KMS-11 (cell line): ENCODE results near the gene WNT6.

Experiments
- H2AFZ ChIP-seq: fragments of 200-600 bp; sonication (generic); 2 replicates; pipeline ENCODE4 v1.6.1; 2016; ENCODE audit warnings: antibody characterized with exemption, mixed run types, low read depth
- H3K27ac ChIP-seq: fragments of 200-600 bp; sonication (generic); 2 replicates; pipeline ENCODE4 v1.6.1; 2016; ENCODE audit warnings: mild to moderate bottlenecking, mixed run types
- H3K27me3 ChIP-seq: fragments of 200-600 bp; sonication (generic); 2 replicates; pipeline ENCODE4 v1.6.1; 2017; ENCODE audit warnings: mild to moderate bottlenecking, low read depth, mixed run types, moderate library complexity; ENCODE audit not compliant: insufficient read depth
- H3K36me3 ChIP-seq: fragments of 200-600 bp; sonication (generic); 2 replicates; pipeline ENCODE4 v1.6.1; 2017; ENCODE audit warnings: mild to moderate bottlenecking, mixed run types; ENCODE audit not compliant: insufficient read depth
- H3K4me1 ChIP-seq: fragments of 200-600 bp; sonication (generic); 2 replicates; pipeline ENCODE4 v1.6.1; 2016; ENCODE audit warnings: mild to moderate bottlenecking, low read depth, mixed run types; ENCODE audit not compliant: poor library complexity, severe bottlenecking
- H3K4me2 ChIP-seq: fragments of 200-600 bp; sonication (generic); 2 replicates; pipeline ENCODE4 v1.7.0; 2016; ENCODE audit warnings: mild to moderate bottlenecking, mixed run types
- H3K4me3 ChIP-seq: fragments of 200-600 bp; sonication (generic); IDR thresholded peaks from 2 replicates; pipeline ENCODE4 v1.6.1; 2017; ENCODE audit warnings: low read depth, low read length, mixed read lengths; ENCODE audit not compliant: insufficient read depth
- H3K79me2 ChIP-seq: fragments of 200-600 bp; sonication (generic); 2 replicates; pipeline ENCODE4 v1.6.1; 2016; ENCODE audit warnings: low read depth, mixed run types; ENCODE audit not compliant: insufficient read depth
- H3K9ac ChIP-seq: fragments of 200-600 bp; sonication (generic); 2 replicates; pipeline ENCODE4 v1.6.1; 2016; ENCODE audit warnings: mild to moderate bottlenecking, mixed run types
- H4K20me1 ChIP-seq: fragments of 200-600 bp; sonication (generic); 2 replicates; pipeline ENCODE4 v1.6.1; 2016; ENCODE audit warnings: mild to moderate bottlenecking, mixed run types; ENCODE audit not compliant: insufficient read depth
- TF ChIP-seq, protein P1 (sequence below): fragments of 200-600 bp; sonication (generic); conservative IDR thresholded peaks from 2 replicates; pipeline ENCODE4 v1.6.1; 2017; ENCODE audit warnings: low read depth, mild to moderate bottlenecking, antibody characterized with exemption, low read length, moderate library complexity, mixed read lengths

The WNT6 gene

DNA sequence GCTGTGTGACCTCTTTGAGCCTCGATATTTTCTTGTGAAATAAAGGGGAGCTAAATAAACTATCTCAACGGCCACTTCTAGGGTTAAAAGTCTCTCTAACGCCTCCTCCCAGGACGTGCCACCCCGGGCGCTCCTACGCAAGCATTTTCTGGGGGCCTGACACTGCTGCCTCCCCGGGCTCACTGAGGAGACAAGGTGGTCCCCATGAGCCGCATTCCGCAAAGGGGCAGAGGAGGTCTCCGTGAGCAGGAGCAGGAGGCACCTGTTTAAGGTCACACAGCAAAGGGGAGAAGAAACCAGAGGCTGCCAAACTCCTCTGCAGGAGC lies 20.1 kb downstream of the WNT6 start:
- peaks cover 61% of the 10 kb centered on the region for H3K4me1 ChIP-seq
- peak overlapping the region; percentile 11 for H3K4me3 ChIP-seq
- H3K27me3 ChIP-seq: no peaks in the 10 kb centered on the region
- no peaks in the 10 kb centered on the region for H3K36me3 ChIP-seq
- no peaks in the 10 kb centered on the region for H4K20me1 ChIP-seq
- TF ChIP-seq, protein P1, sequence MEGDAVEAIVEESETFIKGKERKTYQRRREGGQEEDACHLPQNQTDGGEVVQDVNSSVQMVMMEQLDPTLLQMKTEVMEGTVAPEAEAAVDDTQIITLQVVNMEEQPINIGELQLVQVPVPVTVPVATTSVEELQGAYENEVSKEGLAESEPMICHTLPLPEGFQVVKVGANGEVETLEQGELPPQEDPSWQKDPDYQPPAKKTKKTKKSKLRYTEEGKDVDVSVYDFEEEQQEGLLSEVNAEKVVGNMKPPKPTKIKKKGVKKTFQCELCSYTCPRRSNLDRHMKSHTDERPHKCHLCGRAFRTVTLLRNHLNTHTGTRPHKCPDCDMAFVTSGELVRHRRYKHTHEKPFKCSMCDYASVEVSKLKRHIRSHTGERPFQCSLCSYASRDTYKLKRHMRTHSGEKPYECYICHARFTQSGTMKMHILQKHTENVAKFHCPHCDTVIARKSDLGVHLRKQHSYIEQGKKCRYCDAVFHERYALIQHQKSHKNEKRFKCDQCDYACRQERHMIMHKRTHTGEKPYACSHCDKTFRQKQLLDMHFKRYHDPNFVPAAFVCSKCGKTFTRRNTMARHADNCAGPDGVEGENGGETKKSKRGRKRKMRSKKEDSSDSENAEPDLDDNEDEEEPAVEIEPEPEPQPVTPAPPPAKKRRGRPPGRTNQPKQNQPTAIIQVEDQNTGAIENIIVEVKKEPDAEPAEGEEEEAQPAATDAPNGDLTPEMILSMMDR: no peak
- peak overlapping the region; percentile 75 for H3K9ac ChIP-seq
- H3K79me2 ChIP-seq: peaks cover 28% of the 10 kb centered on the region
- H3K27ac ChIP-seq: peak overlapping the region; percentile 94
- peak overlapping the region; percentile 22; the same call in 1 of the 2 replicates for H2AFZ ChIP-seq
- peak overlapping the region; percentile 95 for H3K4me2 ChIP-seq

DNA sequence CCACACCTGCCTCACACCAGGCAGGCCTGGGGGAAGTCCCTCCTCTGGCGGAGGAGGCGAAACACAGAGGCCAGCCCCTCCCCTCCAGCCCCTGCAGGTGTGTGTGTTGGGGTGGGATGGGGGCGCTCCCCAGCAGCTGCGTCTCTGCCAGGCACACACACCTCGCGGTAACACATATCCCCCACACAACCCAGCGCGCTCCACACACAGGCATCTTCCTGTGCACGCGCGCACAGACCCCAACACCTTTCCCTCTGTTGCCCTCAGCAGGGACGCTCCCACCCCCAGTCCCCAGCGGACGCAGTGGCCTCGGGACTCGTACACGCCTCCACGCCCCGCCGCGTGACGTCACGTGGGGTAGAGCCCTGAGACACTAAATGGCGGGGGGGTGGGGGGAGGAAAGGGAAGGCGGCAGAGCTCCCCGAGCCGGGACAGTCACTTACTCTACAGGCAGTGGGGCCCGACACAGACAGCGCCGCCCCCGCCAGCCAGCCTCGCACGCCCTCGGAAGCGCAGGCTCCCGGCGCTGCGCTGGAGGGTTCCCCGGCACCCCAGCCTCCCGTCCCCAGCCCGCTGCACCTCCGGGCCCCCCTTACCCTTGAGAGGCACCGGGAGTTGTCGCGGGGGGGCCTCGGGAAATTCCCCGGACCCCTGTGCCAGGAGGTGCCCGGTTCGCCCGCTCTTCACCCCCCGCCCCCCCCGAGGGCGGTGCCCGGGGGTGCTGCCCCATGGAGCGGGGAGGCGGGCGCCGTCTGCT lies 20.7 kb downstream of the WNT6 start, which contains the start of gene WNT10A:
Gene WNT10A, plus strand, starts transcription at position 751 of the 757 bp plus-strand sequence. CDS start 144 bp downstream, outside the sequence.
- TF ChIP-seq, protein P1: no peak
- H3K4me2 ChIP-seq: peak within 1 kb of the TSS; percentile 95
- H3K27ac ChIP-seq: peak within 1 kb of the TSS; percentile 94
- H4K20me1 ChIP-seq: no peaks in the 10 kb centered on the region
- H3K79me2 ChIP-seq: peaks cover 32% of the 10 kb centered on the region
- no peaks in the 10 kb centered on the region for H3K27me3 ChIP-seq
- H3K4me3 ChIP-seq: peak within 1 kb of the TSS; percentile 55
- peaks cover 66% of the 10 kb centered on the region for H3K4me1 ChIP-seq
- peak within 1 kb of the TSS; percentile 32; the same call in 1 of the 2 replicates for H2AFZ ChIP-seq
- H3K36me3 ChIP-seq: no peaks in the 10 kb centered on the region
- H3K9ac ChIP-seq: peak within 1 kb of the TSS; percentile 75

DNA sequence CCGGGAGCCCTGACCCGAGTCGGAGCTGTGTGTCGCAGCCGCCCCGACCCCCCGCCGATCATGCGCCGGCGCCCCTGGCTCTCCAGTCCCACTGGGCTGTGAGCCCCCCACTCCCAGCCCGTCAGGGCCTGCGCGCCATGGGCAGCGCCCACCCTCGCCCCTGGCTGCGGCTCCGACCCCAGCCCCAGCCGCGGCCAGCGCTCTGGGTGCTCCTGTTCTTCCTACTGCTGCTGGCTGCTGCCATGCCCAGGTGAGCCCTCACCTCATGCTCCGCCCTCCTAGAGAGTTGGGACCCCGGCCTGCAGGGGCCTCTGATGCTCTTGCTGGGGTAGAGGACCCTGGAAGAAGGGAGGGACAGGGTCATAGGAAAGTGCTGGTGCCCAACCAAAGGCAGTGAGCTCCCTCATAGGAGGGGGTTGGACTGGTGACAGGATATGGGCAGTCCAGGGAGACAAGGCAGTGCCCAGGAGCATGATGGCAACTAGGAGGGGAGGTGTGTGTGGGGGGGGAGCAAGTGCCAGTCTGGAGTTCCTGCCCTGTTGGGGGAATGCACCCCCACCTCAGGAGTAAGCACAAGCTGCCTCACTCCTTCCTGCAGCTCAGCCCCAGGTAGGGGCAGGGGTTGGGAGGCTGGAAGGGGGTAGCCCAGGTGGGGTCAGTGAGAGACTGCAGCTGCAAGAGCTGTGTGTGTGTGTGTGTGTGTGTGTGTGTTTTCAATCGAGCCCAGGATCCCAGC lies 21.4 kb downstream of the WNT6 start:
- peaks cover 32% of the 10 kb centered on the region for H3K79me2 ChIP-seq
- H3K27me3 ChIP-seq: no peaks in the 10 kb centered on the region
- peak overlapping the region; percentile 75 for H3K9ac ChIP-seq
- H3K4me3 ChIP-seq: peak overlapping the region; percentile 55
- H3K27ac ChIP-seq: peak overlapping the region; percentile 94
- no peaks in the 10 kb centered on the region for H4K20me1 ChIP-seq
- H2AFZ ChIP-seq: peak overlapping the region; percentile 31; the same call in 1 of the 2 replicates
- H3K4me2 ChIP-seq: peak overlapping the region; percentile 95
- no peaks in the 10 kb centered on the region for H3K36me3 ChIP-seq
- TF ChIP-seq, protein P1: no peak
- peaks cover 74% of the 10 kb centered on the region for H3K4me1 ChIP-seq

DNA sequence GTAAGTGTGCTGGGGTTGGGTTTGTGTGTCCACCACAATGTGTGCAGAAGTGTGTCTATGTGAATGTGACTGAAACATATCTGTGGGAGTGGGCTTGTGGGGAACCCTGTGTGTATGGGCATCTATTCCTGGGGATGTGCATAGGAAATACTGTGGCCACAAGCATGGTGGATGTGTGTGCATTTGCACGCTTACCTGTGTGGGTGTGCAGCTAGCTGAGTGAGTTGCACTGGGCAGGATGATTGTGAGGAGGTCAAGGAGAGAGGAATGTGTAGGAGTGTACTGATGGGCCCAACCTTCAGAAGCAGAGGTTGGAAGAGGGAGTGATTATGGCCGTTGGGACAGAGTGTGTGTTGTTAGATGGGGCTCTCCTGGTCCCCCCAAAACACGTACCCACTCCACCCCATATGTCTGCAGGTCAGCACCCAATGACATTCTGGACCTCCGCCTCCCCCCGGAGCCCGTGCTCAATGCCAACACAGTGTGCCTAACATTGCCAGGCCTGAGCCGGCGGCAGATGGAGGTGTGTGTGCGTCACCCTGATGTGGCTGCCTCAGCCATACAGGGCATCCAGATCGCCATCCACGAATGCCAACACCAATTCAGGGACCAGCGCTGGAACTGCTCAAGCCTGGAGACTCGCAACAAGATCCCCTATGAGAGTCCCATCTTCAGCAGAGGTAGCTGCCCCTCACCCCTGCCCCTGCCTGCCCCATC lies 22.3 kb downstream of the WNT6 start:
- H3K79me2 ChIP-seq: peaks cover 32% of the 10 kb centered on the region
- peak overlapping the region; percentile 95 for H3K4me2 ChIP-seq
- no peak overlapping the region for H2AFZ ChIP-seq
- no peaks in the 10 kb centered on the region for H3K36me3 ChIP-seq
- peaks cover 74% of the 10 kb centered on the region for H3K4me1 ChIP-seq
- peak overlapping the region; percentile 75; the same call in 1 of the 2 replicates for H3K9ac ChIP-seq
- TF ChIP-seq, protein P1: no peak
- no peak overlapping the region for H3K4me3 ChIP-seq
- H4K20me1 ChIP-seq: no peaks in the 10 kb centered on the region
- H3K27ac ChIP-seq: no peak overlapping the region
- H3K27me3 ChIP-seq: no peaks in the 10 kb centered on the region
